ENCODE measurements around the gene GAREM1.

Gene GAREM1

DNA sequence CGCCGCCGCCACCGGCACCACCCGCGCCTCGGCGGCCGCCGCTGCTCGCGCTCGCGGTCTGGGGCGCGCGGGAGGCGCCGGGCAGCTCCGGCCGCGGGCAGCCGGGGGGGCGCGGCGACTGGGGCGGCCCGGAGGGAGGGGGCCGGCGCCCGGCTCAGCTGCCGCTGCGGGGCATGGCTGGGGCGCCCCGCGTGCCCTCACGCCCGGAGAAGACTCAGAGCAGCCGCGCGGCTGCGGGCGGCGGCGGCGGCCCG is 295 bp downstream of the GAREM1 start:
- H3K4me3 ChIP-seq (ENCODE audit: low read depth, low read length) = peak overlapping the region; percentile 38
- TF ChIP-seq, protein P1, sequence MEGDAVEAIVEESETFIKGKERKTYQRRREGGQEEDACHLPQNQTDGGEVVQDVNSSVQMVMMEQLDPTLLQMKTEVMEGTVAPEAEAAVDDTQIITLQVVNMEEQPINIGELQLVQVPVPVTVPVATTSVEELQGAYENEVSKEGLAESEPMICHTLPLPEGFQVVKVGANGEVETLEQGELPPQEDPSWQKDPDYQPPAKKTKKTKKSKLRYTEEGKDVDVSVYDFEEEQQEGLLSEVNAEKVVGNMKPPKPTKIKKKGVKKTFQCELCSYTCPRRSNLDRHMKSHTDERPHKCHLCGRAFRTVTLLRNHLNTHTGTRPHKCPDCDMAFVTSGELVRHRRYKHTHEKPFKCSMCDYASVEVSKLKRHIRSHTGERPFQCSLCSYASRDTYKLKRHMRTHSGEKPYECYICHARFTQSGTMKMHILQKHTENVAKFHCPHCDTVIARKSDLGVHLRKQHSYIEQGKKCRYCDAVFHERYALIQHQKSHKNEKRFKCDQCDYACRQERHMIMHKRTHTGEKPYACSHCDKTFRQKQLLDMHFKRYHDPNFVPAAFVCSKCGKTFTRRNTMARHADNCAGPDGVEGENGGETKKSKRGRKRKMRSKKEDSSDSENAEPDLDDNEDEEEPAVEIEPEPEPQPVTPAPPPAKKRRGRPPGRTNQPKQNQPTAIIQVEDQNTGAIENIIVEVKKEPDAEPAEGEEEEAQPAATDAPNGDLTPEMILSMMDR (IDR thresholded peaks at IDR 0.05; ENCODE audit: borderline replicate concordance, insufficient read depth, low read depth, low read length) = no peak

DNA sequence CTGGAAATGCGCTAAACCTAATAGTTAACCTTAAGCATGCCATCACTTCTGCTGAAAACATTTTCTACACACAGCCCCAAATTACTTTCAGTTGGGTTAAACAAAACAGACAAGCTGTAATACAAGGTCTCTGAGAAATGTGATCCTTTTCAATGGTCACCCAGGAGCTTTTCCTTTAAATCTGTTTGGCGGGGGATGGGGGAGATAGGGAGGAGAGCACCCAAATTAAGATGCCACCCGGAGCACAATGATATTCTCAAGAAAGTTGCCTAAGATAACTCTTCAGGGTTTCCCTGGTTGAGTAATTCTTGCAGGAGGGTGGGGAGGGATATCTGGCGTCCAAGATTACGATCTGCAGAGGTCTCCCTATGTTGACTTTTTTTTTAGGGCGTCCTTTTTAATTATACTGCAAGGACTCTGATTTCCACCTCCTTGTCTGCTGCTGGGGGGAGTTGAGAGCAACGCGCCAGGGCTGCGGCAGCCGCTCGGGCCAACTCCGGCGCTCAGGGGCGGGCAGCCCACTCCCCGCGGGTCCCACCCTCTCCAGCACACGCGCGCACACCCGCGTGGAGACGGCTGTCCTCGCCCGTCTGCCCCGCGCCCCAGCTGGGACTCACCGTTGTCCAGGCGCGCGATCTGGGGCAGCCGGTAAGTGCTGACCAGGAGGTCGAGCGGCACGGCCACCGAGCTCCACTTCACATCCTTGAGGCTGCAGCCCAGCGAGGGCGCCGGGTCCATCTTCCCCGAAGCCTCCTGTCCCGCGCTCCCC is 807 bp downstream of the GAREM1 start:
- H3K4me3 ChIP-seq (ENCODE audit: low read depth, low read length) = peak overlapping the region; percentile 38

DNA sequence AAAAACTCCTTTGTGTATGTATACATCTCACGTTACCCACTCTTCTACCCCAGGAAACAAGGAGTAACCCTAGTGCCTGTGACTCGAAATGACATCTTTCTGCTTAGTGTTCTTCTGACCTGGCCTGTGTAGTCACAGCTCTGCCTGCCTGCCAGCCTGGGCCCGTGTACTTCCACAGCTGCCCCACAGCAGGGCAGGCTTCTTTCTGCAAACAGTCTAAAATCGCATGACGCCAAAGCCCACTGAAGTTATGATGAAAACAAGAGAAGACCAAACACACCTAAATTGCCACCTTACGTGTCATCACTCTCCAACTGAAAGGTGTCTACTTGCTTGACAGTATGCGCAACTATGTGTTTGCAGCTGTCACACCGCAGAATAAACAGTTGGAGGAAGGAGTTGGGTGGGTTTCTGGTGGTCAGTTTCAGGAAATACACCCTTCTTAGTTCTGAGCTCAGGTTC is 1.5 kb downstream of the GAREM1 start:
- no peak overlapping the region for H3K4me3 ChIP-seq (ENCODE audit: low read depth, low read length)
- TF ChIP-seq, protein P1 (IDR thresholded peaks at IDR 0.05; ENCODE audit: borderline replicate concordance, insufficient read depth, low read depth, low read length) = no peak

More for the DNA sequence above, 807 bp downstream of the GAREM1 start:
- TF ChIP-seq, protein P1 (IDR thresholded peaks at IDR 0.05; ENCODE audit: borderline replicate concordance, insufficient read depth, low read depth, low read length) = no peak

DNA sequence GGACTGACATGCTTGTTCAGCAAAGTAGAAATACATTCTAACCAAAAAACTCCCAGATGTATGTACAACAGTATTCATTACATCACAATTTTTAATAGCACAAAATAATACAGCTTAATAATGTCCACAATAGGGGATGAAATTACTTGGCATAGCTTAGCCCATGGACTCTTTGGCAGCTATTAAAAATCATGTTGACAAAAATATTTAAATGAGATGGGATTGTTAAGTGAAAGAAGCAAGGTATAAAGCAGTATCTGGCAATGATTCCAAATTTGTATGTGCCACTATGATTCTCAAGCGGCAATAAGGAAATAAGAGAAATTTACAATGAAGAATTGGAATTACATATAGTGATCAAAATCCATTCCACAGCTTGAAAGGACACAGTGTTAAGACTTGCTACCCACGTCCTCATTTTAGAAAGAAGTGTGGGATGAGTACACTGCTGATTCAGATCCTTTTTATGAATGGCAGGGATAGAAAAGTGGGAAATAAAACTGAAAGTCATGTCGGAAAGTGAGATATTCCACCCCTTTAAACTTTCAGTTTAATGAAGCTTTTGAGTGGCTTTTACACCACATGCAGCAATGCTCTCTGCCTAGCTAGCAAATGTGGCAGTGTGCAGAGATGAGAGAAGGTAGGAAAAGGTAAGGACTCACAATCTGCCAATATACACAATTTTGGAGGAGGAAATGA is 2.4 kb downstream of the GAREM1 start:
- TF ChIP-seq, protein P1 (IDR thresholded peaks at IDR 0.05; ENCODE audit: borderline replicate concordance, insufficient read depth, low read depth, low read length) = no peak
- H3K4me3 ChIP-seq (ENCODE audit: low read depth, low read length) = no peak overlapping the region

DNA sequence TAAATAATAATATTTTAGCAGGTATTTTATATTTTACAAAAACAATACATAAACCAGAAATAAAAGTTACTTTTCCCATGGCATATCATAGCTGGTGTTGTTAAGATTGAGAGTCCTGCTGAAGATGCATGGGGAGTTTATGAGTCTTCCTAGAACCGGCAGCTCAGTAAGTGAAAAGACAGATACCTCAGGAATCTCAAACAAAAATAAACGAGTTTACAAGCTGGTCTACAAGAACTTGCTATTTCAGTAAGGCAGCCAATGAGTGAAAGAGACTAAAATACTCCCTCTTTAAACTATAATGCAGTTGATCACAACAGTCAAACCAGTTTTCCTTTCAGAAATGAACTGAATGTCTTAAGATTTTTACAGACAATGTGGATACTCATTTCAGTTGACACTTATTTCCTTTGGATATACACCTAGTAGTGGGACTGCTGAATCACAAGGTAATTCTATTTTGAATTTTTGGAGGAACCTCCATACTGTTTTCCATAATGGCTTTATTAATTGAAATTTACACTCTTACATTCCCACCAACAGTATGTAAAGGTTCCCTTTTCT is 8.9 kb downstream of the GAREM1 start:
- H3K4me3 ChIP-seq (ENCODE audit: low read depth, low read length) = no peak overlapping the region
- TF ChIP-seq, protein P1 (IDR thresholded peaks at IDR 0.05; ENCODE audit: borderline replicate concordance, insufficient read depth, low read depth, low read length) = no peak

DNA sequence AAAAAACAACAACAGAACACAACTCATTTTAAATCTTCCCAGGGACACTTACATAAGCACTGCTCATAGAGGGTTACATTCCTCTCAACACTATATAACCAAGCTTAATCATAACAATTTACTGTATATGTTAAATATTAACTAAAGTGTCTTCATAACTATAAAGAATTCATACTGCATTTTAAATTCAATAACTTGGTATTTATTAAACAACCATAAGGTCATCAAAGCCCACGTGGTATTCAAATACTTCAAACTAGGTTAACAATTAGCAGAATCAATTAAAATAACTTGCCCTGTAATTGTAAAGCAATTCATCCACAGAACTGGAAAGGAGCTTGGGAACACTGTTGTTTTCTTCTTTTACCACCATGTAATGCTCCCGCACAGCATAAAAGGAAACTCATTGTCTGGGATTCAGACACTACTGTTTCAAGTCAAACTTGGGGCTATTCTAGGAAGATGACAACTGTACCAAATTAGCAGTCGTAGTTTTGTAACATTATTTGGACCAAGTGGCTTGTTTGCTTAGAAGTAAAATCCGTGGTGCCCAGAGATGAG is 10.4 kb downstream of the GAREM1 start:
- H3K4me3 ChIP-seq (ENCODE audit: low read depth, low read length) = no peak overlapping the region
- TF ChIP-seq, protein P1 (IDR thresholded peaks at IDR 0.05; ENCODE audit: borderline replicate concordance, insufficient read depth, low read depth, low read length) = no peak
